Esophagus muscularis mucosa (tissue), 4 donors: ENCODE data around the gene KSR1. TPM values are rescaled to one million over a fixed set of nuclear protein-coding genes. Genes with fewer than 3 reads are reported as not detected.
"Not testable (repeated sequence)": the region's sequence is repeated elsewhere in the genome, so short reads cannot be mapped to it uniquely, and the experiment has no call there.

ENCODE experiments used
- DNase-seq: peaks from one replicate; pipeline ENCODE4 v3.0.0-alpha.2; 2017; ENCODE audit errors: extremely low spot score
- H3K27ac ChIP-seq, 4 donors: fragments of 200-600 bp; sonication (generic); replicated peaks in 1 of 4; 1 replicate in 3 of 4; 2 replicates in 1 of 4; pipeline ENCODE4 v1.5.1; 2016 to 2019; ENCODE audit warnings: mild to moderate bottlenecking in 1 of 4
- H3K27me3 ChIP-seq, 4 donors: fragments of 200-600 bp; sonication (generic); one replicate each; pipeline versions ENCODE4 v1.5.1 to v1.6.0; 2016 to 2019
- H3K36me3 ChIP-seq, 4 donors: fragments of 200-600 bp; sonication (generic); one replicate each; pipeline ENCODE4 v1.5.1; 2016 to 2019
- H3K4me1 ChIP-seq, 4 donors: fragments of 200-600 bp; sonication (generic); one replicate each; pipeline ENCODE4 v1.5.1; 2016 to 2019
- H3K4me3 ChIP-seq, 4 donors: fragments of 200-600 bp; sonication (generic); 1 replicate in 2 of 4; 2 replicates in 2 of 4; pipeline ENCODE4 v1.5.1; 2016 to 2019; ENCODE audit warnings: mild to moderate bottlenecking in 4 of 4, moderate library complexity in 1 of 4
- H3K9me3 ChIP-seq, 4 donors: fragments of 200-600 bp; sonication (generic); 1 replicate in 3 of 4; 2 replicates in 1 of 4; pipeline ENCODE4 v1.5.1; 2016 to 2019
- CTCF ChIP-seq, 3 experiments: fragments of 200-600 bp in 2 of 3; fragments of 450-650 bp in 1 of 3; sonication (generic) in 2 of 3; IDR thresholded peaks; one replicate each; pipeline ENCODE4 v1.5.1; 2017 to 2019; ENCODE audit warnings: antibody characterized with exemption in 3 of 3, mild to moderate bottlenecking in 2 of 3, moderate library complexity in 1 of 3
- EP300 ChIP-seq: sonication (generic); formaldehyde crosslinking; IDR thresholded peaks from one replicate; pipeline ENCODE4 v1.6.1; 2017; ENCODE audit warnings: antibody characterized with exemption
- POLR2A ChIP-seq: fragments of 450-650 bp; IDR thresholded peaks from one replicate; pipeline ENCODE4 v1.6.1; 2017; ENCODE audit warnings: antibody characterized with exemption, moderate library complexity, mild to moderate bottlenecking, low read depth
- POLR2AphosphoS5 ChIP-seq, 2 donors: sonication (generic); formaldehyde crosslinking; IDR thresholded peaks; one replicate each; pipeline ENCODE4 v1.6.1; 2017; ENCODE audit warnings: antibody characterized with exemption in 2 of 2
- WGBS: methylation state at CpG from one replicate; pipeline ENCODE4 v1.1.5; 2018; 5-methylcytosine and 5-hydroxymethylcytosine counted together
- intact Hi-C: fragments of 100-400 bp; cut with DNase I; formaldehyde crosslinking; loops from one replicate; pipeline ENCODE4 v1.15.1; 2023
- total RNA-seq, 4 donors: library from RNA; depleted of rRNA; stranded (reverse); fragments of >200 nt; gene quantifications; one replicate each; pipeline versions ENCODE4 v1.1.0 to v1.2.1, GENCODE V29; 2016

Gene KSR1
- total RNA-seq, 4 donors from 2014 or later, result 13.3 to 18.9 (median 13.7) TPM

GRCh38 chr17:27464431-27464830 lies 8.2 kb downstream of the KSR1 start:
- 100% methylated on average over 1 of the region's 1 CpG for WGBS
- Histone ChIP-seq H3K4me3 (no peak overlapping the region), H3K4me1 (peaks cover 0 to 14% (median 3%) of the 10 kb centered on the region in 4 donors), H3K27ac (no peak overlapping the region), H3K27me3 (no peaks in the 10 kb centered on the region), H3K36me3 (no peaks in the 10 kb centered on the region), H3K9me3 (no peaks in the 10 kb centered on the region)
- DNase-seq, result no peak
- TF ChIP-seq POLR2A, result no peak
- TF ChIP-seq POLR2AphosphoS5 (IDR thresholded peaks at IDR 0.05), result no peak
- intact Hi-C loops, result no loop called here

- H3K4me1 ChIP-seq, H3K9me3 ChIP-seq, H3K27me3 ChIP-seq, intact Hi-C loops, H3K36me3 ChIP-seq, DNase-seq, H3K4me3 ChIP-seq: not testable (repeated sequence)
- peak overlapping the region in 1 of 4 donors; percentile 13 for H3K27ac ChIP-seq
- 96% methylated on average over 2 of the region's 2 CpGs for WGBS
Measured at GRCh38 chr17:27465875-27466274, 9.6 kb downstream of the KSR1 start.

- H3K9me3 ChIP-seq, result no peaks in the 10 kb centered on the region
- H3K4me1 ChIP-seq, result peaks cover 0 to 11% (median 4%) of the 10 kb centered on the region in 4 donors
- H3K36me3 ChIP-seq, result no peaks in the 10 kb centered on the region
- intact Hi-C loops, result no loop called here
- TF ChIP-seq EP300 (no peak), CTCF (IDR thresholded peaks at IDR 0.05) (no peak), POLR2AphosphoS5 (IDR thresholded peaks at IDR 0.05) (no peak), POLR2A (no peak)
- no peak for DNase-seq
- WGBS, result 74% methylated on average over 3 of the region's 3 CpGs
- peak overlapping the region in 2 of 4 donors; percentile 13 to 44 for H3K27ac ChIP-seq
- no peaks in the 10 kb centered on the region for H3K27me3 ChIP-seq
- no peak overlapping the region for H3K4me3 ChIP-seq
Measured at GRCh38 chr17:27466376-27466742, 10.1 kb downstream of the KSR1 start.

- no peak for DNase-seq
- WGBS, result 79% methylated on average over 13 of the region's 13 CpGs
- intact Hi-C loops, result no loop called here
- Histone ChIP-seq H3K4me1 (peaks cover 5 to 16% (median 9%) of the 10 kb centered on the region in 4 donors), H3K4me3 (no peak overlapping the region), H3K27me3 (no peaks in the 10 kb centered on the region), H3K36me3 (no peaks in the 10 kb centered on the region), H3K27ac (peak overlapping the region in 2 of 4 donors; percentile 13 to 44), H3K9me3 (no peaks in the 10 kb centered on the region)
- TF ChIP-seq EP300 (no peak), POLR2A (no peak)
Measured at GRCh38 chr17:27466743-27467375, 10.6 kb downstream of the KSR1 start.

- no peaks in the 10 kb centered on the region for H3K27me3 ChIP-seq
- 90% methylated on average over 7 of the region's 7 CpGs for WGBS
- no peaks in the 10 kb centered on the region for H3K9me3 ChIP-seq
- TF ChIP-seq CTCF (IDR thresholded peaks at IDR 0.05), result no peak
- TF ChIP-seq EP300, result no peak
- no peak for TF ChIP-seq POLR2A
- no peak for TF ChIP-seq POLR2AphosphoS5 (IDR thresholded peaks at IDR 0.05)
- intact Hi-C loops, result no loop called here
- peaks cover 22 to 38% (median 26%) of the 10 kb centered on the region in 4 donors for H3K4me1 ChIP-seq
- no peaks in the 10 kb centered on the region for H3K36me3 ChIP-seq
- DNase-seq, result no peak
- no peak overlapping the region for H3K27ac ChIP-seq
- no peak overlapping the region for H3K4me3 ChIP-seq
Measured at GRCh38 chr17:27469256-27469655, 13.0 kb downstream of the KSR1 start.

GRCh38 chr17:27471321-27472269 lies 15.3 kb downstream of the KSR1 start:
- Histone ChIP-seq H3K36me3 (no peaks in the 10 kb centered on the region), H3K27ac (no peak overlapping the region), H3K4me3 (no peak overlapping the region), H3K4me1 (peaks cover 28 to 36% (median 33%) of the 10 kb centered on the region in 4 donors), H3K9me3 (no peaks in the 10 kb centered on the region), H3K27me3 (no peaks in the 10 kb centered on the region)
- TF ChIP-seq CTCF (IDR thresholded peaks at IDR 0.05), result no peak
- TF ChIP-seq EP300, result no peak
- no peak for TF ChIP-seq POLR2AphosphoS5 (IDR thresholded peaks at IDR 0.05)
- no peak for TF ChIP-seq POLR2A
- no peak for DNase-seq
- intact Hi-C loops, result no loop called here
- 86% methylated on average over 14 of the region's 14 CpGs for WGBS
